HuH-7.5 (cell line): Measurements from ENCODE around the gene CYP8B1.
"Not testable (repeated sequence)": the region's sequence is repeated elsewhere in the genome, so short reads cannot be mapped to it uniquely, and the experiment has no call there.

Source experiments
- DNase-seq: peaks from one replicate; pipeline ENCODE4 v3.0.0; 2011; ENCODE audit warnings: low spot score

The CYP8B1 gene

GRCh38 chr3:42886294-42886822 is 10.7 kb upstream of the CYP8B1 start:
- DNase-seq: no peak

GRCh38 chr3:42884324-42884723 is 8.6 kb upstream of the CYP8B1 start:
- no peak for DNase-seq

DNA sequence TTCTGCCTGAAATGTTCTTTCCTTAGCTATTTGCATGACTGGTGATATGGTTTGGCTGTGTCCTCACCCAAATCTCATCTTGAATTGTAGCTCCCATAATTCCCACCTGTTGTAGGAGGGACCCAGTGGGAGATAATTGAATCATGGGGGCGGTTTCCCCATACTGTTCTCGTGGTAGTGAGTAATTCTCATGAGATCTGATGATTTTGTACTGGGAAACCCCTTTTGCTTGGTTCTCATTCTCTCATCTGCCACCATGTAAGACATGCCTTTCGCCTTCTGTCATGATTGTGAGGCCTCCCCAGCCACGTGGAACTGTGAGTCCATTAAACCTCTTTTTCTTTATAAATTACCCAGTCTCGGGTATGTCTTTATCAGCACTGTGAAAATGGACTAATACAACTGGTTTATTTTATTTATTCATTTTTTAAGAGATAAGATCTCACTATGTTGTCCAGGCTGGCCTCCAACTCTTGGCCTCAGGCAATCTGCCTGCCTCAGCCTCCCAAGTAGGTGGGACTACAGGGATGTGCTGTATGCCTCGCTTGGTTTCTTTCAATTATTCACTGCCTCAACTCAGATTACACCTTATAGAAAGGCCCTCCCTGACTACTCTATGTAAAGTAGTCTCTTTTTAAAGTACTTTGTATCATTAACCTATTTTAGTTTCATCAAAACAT is 7.7 kb upstream of the CYP8B1 start:
- DNase-seq: not testable (repeated sequence)

DNA sequence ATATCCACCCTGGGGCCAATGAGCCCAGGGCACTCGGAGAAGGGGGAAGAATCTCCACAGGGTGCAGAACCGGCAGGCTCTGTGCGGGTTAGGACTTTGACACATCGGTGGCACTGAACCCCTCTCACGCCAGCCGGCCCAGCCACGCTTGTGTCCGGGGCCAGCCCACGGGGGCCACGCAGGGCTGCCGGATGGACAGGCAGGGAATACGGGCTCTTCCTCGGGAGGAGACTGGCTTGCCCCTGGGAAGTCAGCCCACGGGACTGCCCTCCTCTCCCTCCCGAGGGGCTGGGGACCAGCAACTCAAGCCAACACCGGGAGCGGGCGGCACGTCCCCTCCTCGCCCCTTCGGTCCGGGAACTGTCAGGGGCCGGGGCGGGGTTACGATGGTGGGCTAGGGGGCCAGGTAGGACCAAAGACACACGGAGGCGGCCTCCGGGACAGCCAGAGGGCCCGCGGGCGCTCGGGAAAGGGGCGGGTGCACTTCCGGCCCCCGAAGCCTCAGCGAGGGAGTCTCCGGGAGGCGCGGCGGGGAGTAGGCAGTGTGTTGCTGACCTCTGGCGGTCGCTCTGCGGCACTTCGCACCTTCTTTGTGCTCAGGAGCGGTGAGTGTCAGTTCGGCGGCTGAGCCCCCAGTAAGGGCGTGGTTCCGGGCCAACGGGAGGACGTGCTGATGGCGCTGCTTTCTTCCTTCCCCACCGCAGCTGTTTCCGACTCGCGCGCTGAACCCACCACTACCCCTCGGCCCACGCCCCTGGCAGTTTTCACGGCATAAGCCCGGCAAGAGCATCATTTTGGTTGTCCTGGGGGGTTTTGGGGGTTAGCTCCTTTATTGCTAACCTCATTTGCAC is 5.1 kb upstream of the CYP8B1 start:
- peak; percentile 88 for DNase-seq

DNA sequence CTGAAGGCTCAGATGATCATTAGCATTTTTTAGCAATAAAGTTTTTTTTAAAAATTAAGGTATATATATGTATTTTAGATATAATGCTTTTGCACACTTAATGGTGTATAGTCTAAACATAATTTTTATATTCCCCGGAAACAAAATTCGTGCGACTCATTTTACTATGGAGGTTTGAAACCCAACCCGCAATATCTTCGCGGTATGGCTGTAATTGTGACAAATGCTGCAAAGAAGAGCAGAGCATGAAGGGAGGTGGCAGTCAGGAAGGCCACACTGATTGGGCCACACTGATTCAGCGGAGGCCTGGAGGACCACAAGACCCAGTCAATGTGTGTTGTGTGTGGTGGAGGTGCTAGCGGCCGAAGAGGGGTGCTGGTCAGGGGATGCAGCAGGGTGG is 4.5 kb upstream of the CYP8B1 start:
- DNase-seq: no peak

- no peak for DNase-seq
Measured at GRCh38 chr3:42877881-42878280, 2.2 kb upstream of the CYP8B1 start.

GRCh38 chr3:42876940-42877720 is 1.5 kb upstream of the CYP8B1 start:
- no peak for DNase-seq

DNA sequence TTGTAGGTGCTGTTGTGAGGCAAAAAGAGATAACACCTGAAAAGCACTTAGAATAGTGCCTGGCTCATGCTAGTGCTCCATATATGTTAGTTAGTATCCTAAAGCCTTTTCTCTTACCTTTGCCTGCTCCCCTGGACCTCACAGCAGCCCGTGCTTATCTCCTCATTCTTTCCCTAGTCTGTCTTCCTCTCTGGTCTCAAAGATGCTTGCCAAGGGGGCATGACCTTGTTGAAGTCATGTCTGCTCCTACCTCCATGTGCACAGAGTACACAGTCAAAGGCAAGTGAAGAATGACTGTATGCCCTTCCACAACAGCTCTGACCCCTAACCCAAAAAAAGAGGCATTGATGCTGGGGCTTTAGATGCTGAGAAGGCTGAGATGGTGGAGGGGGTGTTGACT is 722 bp upstream of the CYP8B1 start:
- DNase-seq: no peak

DNA sequence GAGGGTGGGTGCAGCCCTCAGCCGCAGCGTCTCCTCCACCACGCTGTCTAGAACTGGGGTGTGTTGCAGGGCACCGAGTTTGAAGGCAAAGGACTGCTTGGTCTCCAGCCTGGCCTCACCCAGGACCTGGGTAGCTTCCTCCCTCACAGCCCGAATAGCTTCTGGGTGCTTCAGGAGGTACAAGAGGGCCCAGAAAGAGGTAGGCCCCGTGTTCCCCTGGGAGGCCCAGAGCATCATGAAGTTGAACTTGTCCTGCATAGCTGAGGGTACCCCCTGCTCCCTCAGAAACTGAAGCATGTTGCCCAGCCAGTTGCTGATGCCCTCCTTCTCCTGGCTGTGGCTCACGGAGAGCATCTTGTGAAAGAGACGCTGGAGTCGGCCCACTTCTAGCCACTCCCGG is 930 bp downstream of the CYP8B1 start:
- DNase-seq: no peak

DNA sequence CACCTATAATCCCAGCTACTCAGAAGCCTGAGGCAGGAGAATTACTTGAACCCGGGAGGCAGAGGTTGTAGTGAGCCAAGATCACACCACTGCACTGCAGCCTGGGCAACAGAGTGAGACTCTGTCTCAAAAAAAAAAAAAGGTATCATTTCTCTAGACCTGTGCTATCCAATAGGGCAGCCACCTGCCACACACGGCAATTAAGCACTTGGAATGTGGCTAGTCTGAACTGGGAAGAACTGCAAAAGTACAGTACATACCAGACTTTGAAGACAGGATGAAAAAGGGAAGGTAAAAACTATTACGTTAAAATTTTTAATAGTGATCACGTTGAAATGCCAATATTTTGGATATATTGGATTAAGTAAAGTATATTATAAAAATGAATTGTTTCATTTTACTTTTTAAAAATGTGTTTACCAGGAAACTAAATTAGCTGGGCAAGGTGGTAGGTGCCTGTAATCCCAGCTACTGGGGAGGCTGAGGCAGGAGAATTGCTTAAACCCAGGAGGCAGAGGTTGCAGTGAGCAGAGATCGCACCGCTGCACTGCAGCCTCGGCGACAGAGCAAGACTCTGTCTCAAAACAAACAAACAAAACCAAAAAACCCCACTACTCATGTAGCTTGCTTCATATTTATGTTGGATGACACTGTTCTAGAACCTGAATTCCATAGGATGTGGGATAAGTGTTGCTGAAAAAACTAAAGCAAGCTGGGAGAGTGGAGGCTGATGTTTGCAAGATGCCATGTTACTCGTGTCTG is 2.3 kb downstream of the CYP8B1 start:
- DNase-seq: no peak

DNA sequence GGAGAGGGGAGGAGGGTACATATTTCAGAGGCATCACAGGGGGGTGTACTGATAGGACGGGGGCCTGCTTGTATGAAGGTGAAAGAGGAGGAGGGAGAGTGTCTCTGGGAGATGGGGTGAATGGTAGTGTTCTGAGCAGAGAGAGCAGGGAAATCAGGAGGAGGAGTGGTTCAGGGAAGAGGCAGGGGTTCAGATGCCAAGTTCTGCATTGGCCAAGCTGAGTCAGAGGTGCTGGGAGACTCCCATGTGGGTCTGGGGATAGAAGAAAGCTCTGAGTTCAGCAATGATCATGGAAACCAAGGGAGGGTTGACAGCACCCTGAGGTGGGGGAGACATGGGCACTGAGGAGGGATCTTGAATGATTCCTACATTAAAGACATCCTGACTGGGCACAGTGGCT is 3.0 kb downstream of the CYP8B1 start:
- DNase-seq: no peak

DNA sequence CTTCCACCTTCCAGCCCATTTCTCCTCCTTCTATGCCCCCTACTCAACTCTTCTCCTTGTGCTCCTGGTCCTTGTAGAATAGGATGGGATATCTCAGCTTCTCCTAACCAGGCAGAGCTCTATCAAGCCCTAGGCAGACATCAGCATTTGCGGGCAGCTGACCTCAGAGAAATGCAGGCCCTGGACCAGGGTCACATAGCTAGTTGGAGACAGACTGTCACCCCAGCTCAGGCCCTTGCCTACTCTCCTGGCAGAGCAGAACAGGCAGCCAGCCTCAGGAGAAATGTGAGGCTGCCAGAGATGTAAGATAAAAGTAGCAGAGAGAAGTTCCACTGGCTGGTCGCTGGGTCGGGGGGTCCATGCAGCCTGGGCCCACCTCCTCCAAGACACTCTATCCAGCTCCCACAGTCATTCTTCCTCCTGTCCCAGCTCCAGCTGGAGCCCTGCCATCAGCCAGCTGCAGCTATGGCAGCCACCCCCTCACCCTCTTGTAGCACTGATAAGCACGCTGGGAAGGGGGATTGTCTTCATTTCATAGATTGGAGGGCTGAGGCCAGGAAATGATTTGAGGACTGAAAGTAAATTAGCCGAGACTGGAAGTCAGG is 4.0 kb downstream of the CYP8B1 start:
- DNase-seq: no peak

- DNase-seq: no peak
Measured at GRCh38 chr3:42868841-42869240, 6.8 kb downstream of the CYP8B1 start.

- DNase-seq: no peak
Measured at GRCh38 chr3:42867138-42867537, 8.5 kb downstream of the CYP8B1 start.

DNA sequence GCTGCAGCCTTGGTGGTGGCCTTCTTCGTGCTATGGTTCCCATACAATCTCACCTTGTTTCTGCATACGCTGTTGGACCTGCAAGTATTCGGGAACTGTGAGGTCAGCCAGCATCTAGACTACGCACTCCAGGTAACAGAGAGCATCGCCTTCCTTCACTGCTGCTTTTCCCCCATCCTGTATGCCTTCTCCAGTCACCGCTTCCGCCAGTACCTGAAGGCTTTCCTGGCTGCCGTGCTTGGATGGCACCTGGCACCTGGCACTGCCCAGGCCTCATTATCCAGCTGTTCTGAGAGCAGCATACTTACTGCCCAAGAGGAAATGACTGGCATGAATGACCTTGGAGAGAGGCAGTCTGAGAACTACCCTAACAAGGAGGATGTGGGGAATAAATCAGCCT is 10.4 kb downstream of the CYP8B1 start:
- no peak for DNase-seq

- DNase-seq: no peak
Measured at GRCh38 chr3:42864321-42864950, 11.2 kb downstream of the CYP8B1 start.

GRCh38 chr3:42856544-42856943 is 19.1 kb downstream of the CYP8B1 start:
- DNase-seq: no peak

DNA sequence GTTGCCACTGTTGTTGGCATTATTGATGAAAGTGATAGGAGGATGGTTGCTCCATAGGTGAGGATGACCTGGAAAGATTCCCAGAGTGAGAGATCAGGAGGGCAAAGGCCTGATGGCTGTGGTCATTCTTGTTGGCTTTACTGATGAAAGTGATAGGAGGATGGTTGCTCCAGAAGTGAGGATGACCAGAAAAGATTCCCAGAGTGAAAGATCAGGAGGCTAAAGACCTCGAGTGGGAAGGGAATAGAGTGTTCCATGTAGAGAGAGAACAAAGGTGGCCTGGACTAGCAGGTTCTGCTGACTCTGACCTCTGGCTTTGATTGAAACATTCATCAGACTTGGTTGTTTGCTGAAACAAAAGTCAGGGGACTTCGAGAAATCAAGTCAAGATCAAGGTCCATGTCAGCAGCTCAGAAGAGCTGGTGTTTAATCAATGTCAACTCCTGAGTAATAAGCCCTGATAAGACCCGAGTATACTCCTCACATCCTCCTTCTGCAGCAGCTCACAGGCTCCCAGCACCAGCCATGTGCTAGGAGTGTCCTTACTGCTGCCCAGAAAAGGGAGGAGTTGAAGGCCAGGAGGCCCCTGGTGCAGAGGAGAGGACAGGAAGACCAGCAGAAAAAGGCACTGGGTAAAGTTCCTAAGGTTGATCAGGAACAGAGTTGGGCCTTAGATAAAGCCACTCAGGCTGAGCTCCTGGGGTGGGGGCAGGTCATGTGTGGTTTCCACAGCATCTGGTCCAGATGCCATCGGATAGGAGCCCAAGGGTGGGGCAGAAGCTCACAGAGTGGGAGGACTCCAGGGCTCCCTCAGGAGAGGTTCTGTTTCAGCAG is 19.9 kb downstream of the CYP8B1 start:
- DNase-seq: peak; percentile 45

DNA sequence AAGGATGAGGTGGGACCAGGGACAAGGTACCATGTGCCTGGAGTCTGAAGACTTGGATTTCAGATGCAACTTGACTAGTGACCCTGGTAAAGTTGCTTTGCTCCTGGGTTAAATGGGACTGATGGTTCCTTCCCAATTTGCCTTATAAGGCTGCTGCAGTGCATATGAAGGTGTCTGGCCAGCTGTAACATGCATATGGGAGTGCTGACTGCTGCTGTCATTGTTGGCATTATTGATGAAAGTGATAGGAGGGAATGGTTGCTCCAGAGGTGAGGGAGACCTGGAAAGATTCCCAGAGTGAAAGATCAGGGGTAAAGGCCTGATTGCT is 20.5 kb downstream of the CYP8B1 start:
- DNase-seq: no peak

- no peak for DNase-seq
Measured at GRCh38 chr3:42853739-42854302, 21.9 kb downstream of the CYP8B1 start.
